ENCODE data around the gene CPA5.

DNA sequence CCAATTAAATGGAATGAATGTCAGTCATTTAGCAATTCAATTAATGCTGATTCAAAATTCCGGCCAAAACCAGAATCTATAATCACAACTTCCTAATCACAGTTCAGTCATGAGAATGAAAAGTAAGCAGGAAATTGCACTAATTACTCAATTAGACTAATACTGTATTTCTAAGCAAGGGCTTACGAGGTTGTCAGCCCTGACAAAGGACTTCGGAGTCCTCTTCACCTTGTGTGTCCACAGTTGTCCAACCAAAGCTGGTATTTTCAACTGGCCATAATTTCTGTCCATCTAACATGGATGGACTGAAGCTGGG lies 53.1 kb downstream of the CPA5 start:
- TF ChIP-seq, protein P1, sequence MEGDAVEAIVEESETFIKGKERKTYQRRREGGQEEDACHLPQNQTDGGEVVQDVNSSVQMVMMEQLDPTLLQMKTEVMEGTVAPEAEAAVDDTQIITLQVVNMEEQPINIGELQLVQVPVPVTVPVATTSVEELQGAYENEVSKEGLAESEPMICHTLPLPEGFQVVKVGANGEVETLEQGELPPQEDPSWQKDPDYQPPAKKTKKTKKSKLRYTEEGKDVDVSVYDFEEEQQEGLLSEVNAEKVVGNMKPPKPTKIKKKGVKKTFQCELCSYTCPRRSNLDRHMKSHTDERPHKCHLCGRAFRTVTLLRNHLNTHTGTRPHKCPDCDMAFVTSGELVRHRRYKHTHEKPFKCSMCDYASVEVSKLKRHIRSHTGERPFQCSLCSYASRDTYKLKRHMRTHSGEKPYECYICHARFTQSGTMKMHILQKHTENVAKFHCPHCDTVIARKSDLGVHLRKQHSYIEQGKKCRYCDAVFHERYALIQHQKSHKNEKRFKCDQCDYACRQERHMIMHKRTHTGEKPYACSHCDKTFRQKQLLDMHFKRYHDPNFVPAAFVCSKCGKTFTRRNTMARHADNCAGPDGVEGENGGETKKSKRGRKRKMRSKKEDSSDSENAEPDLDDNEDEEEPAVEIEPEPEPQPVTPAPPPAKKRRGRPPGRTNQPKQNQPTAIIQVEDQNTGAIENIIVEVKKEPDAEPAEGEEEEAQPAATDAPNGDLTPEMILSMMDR (IDR thresholded peaks at IDR 0.05; ENCODE audit: insufficient read depth, low read length): no peak
- TF ChIP-seq POLR2AphosphoS5 (IDR thresholded peaks at IDR 0.05; ENCODE audit: low read depth): no peak
- TF ChIP-seq, protein P2, sequence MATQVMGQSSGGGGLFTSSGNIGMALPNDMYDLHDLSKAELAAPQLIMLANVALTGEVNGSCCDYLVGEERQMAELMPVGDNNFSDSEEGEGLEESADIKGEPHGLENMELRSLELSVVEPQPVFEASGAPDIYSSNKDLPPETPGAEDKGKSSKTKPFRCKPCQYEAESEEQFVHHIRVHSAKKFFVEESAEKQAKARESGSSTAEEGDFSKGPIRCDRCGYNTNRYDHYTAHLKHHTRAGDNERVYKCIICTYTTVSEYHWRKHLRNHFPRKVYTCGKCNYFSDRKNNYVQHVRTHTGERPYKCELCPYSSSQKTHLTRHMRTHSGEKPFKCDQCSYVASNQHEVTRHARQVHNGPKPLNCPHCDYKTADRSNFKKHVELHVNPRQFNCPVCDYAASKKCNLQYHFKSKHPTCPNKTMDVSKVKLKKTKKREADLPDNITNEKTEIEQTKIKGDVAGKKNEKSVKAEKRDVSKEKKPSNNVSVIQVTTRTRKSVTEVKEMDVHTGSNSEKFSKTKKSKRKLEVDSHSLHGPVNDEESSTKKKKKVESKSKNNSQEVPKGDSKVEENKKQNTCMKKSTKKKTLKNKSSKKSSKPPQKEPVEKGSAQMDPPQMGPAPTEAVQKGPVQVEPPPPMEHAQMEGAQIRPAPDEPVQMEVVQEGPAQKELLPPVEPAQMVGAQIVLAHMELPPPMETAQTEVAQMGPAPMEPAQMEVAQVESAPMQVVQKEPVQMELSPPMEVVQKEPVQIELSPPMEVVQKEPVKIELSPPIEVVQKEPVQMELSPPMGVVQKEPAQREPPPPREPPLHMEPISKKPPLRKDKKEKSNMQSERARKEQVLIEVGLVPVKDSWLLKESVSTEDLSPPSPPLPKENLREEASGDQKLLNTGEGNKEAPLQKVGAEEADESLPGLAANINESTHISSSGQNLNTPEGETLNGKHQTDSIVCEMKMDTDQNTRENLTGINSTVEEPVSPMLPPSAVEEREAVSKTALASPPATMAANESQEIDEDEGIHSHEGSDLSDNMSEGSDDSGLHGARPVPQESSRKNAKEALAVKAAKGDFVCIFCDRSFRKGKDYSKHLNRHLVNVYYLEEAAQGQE (IDR thresholded peaks at IDR 0.05; ENCODE audit: insufficient replicate concordance, low read depth): no peak
